ENCODE results near the gene BRD4. TPM values are rescaled to one million over a fixed set of nuclear protein-coding genes. Genes with fewer than 3 reads are reported as not detected.

The BRD4 gene
- total RNA-seq, 1 donor from 2014 or later = 14.7 TPM

- peak overlapping the region; percentile 97 for H3K4me3 ChIP-seq (ENCODE audit: low read depth, low read length)
- DNase-seq (ENCODE audit: low read depth) = no peak
- TF ChIP-seq CTCF (conservative IDR thresholded peaks at IDR 0.05; ENCODE audit: low read depth, low read length) = no peak
Measured at GRCh38 chr19:15331419-15332310, 674 bp downstream of the BRD4 start.

- peak overlapping the region; percentile 97 for H3K4me3 ChIP-seq (ENCODE audit: low read depth, low read length)
- no peak for DNase-seq (ENCODE audit: low read depth)
- TF ChIP-seq CTCF (conservative IDR thresholded peaks at IDR 0.05; ENCODE audit: low read depth, low read length) = no peak
Measured at GRCh38 chr19:15330801-15331418, 1.4 kb downstream of the BRD4 start.

GRCh38 chr19:15328312-15328711 lies 4.0 kb downstream of the BRD4 start:
- no peak overlapping the region for H3K4me3 ChIP-seq (ENCODE audit: low read depth, low read length)

GRCh38 chr19:15324791-15325519 lies 7.4 kb downstream of the BRD4 start:
- no peak for DNase-seq (ENCODE audit: low read depth)
- no peak overlapping the region for H3K4me3 ChIP-seq (ENCODE audit: low read depth, low read length)
- TF ChIP-seq CTCF (conservative IDR thresholded peaks at IDR 0.05; ENCODE audit: low read depth, low read length) = peak; percentile 5

More at GRCh38 chr19:15328312-15328711, 4.0 kb downstream of the BRD4 start:
- TF ChIP-seq CTCF (conservative IDR thresholded peaks at IDR 0.05; ENCODE audit: low read depth, low read length) = no peak
- no peak for DNase-seq (ENCODE audit: low read depth)

GRCh38 chr19:15323496-15324235 lies 8.7 kb downstream of the BRD4 start:
- DNase-seq (ENCODE audit: low read depth) = no peak
- no peak overlapping the region for H3K4me3 ChIP-seq (ENCODE audit: low read depth, low read length)
- TF ChIP-seq CTCF (conservative IDR thresholded peaks at IDR 0.05; ENCODE audit: low read depth, low read length) = no peak

- no peak for DNase-seq (ENCODE audit: low read depth)
- TF ChIP-seq CTCF (conservative IDR thresholded peaks at IDR 0.05; ENCODE audit: low read depth, low read length) = no peak
- H3K4me3 ChIP-seq (ENCODE audit: low read depth, low read length) = no peak overlapping the region
Measured at GRCh38 chr19:15321739-15322138, 10.6 kb downstream of the BRD4 start.
